Measurements from ENCODE around the gene CMSS1.

- TF ChIP-seq POLR2AphosphoS5 (IDR thresholded peaks at IDR 0.05; ENCODE audit: low read depth, low read length) (no peak), CTCF (IDR thresholded peaks at IDR 0.05) (no peak), REST (IDR thresholded peaks at IDR 0.05; ENCODE audit: insufficient read depth in 1 of 2, low read depth in 2 of 2, low read length in 1 of 2) (no peak), TCF7L2 (IDR thresholded peaks at IDR 0.05; ENCODE audit: low read depth, low read length) (no peak), SIN3A (IDR thresholded peaks at IDR 0.05; ENCODE audit: borderline replicate concordance, insufficient read depth, low read depth, low read length) (no peak)
Measured at GRCh38 chr3:100125161-100125938, 307.7 kb downstream of the CMSS1 start.
